Forelimb muscle (tissue), 1 donor: Measurements from ENCODE around the gene ACR. TPM values are rescaled to one million over a fixed set of nuclear protein-coding genes. Genes with fewer than 3 reads are reported as not detected.

Experiments
- DNase-seq: peaks from one replicate; pipeline ENCODE4 v3.0.0-alpha.2; 2013; ENCODE audit warnings: low read depth
- polyA plus RNA-seq: library from polyadenylated mRNA; unstranded; fragments of 120-200 nt; gene quantifications from one replicate; pipeline ENCODE4 v1.2.1, GENCODE V29; 2013; ENCODE audit not compliant: insufficient read length

Gene ACR
- polyA plus RNA-seq: 0.42 TPM

DNA sequence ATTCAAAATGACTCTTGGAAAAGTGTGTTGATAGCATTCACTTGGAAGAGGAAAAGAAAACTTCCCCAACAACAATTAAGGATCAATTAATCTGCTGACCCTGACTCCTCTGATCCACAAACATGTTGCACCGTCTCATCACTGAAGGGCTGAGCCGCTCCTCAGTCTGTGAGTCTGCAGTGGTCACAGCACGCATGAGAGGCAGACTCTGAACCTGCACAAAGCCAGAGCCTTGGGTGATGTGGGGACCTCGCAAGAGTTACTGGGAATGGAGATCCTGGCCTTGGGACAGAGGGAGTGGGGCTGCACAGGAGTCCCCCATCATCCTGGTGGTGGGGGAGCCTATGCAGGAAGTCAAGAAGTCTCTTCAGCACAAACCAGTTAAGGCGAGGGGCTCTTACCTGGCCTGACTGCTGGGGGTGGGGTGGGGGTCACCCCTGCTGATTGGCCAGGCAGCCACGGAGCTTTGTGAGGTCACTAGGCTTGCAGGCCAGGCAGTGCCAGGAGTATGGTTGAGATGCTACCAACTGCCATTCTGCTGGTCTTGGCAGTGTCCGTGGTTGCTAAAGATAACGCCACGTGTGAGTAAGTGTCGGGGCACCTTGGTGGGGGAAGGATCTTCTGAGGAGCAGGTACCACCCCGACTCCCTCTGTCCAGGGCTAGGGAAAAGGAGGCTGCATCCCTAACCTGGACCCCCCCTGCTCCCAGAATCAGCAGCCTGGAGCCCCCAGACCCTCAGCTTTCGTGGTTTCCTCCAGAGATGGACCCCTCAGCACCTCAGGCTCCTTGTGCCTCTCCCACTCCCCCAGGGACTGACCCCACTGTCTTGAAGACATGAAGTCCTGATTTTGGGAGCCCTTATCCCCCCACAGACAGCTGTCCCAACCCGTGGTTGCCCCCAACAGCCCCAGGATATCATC lies at the start of gene ACR:
ACR (plus strand) TSS at position 477 of the 921 bp plus-strand sequence; CDS start at position 509, 32 bp downstream.
- no peak for DNase-seq

DNA sequence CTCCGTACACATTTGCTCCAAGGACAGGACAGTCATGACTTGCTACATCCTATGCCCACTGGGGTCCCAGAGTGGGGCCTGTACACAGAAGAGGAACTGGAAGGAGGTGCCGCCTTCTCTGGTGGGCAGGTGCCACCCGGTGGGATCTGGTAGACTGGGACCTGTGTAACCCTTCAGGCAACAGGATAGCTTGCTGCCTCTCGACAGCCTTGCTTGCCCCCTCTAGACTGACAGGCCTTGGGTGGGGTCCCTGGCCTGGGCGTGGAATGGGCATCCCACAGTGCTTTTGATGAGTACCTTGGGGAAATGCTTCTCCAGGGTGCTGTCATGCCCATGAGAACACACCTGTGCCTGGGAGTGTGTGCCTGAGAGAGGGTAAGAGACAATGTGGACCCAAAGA lies 49.6 kb upstream of the ACR start:
- no peak for DNase-seq

DNA sequence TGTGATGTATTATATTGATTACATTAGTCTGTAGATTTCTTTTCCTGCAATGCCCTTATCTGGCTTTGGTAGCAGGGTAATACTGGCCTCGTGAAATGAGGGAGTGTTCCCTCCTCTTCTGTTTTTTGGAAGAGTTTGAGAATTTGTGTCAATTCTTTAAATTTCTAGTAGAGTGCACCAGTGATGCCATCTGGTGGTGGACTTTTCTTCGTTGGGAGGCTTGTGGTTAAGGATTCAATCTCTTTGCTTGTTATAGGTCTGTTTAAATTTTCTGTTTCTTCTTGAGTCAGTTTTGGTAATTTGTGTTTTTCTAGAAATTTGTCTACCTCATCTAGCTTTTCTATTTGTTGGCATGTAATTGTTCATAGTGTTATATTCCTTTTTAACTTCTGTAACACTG lies 46.5 kb upstream of the ACR start:
- no peak for DNase-seq

DNA sequence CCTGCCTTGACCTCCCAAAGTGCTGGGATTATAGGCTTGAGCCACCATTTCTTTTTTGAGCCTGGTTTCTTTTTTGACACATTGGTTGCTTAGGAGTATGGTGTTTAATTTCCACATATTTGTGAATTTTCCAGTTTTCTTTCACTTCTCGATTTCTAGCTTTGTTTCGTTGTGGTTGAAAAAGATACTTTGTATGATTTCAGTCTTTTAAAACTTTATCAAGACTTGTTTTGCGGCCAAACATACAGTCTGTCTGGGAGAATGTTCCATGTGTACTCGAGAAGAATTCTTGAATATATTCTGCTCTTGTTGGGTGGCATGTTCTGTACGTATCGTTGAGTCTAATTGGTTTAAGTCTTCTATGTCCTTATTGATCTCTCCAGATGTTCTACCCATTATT lies 44.5 kb upstream of the ACR start:
- no peak for DNase-seq

DNA sequence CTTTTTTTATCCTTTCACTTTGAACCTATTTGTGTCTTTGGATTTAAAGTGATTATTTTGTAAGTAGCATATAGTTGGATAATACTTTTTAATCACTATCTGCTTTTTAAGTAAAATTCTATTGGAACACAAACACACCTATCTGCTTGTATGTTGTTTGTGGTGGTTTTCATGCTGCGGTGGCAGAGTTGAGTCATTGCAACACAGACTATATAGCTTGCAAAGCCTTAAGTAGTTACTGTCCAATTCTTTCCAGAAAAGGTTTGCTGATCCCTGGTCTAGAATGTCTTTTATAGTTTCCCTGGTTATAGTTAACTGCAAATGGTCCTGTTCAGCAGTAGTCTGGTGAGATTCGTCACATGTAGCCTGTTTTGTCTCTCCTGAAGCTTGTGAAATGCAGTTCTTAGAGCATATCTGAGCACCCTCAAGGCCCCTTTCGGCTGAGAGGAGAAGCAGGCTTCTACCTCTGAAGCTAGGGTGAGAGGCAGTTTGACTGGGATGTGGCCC lies 43.9 kb upstream of the ACR start:
- no peak for DNase-seq

DNA sequence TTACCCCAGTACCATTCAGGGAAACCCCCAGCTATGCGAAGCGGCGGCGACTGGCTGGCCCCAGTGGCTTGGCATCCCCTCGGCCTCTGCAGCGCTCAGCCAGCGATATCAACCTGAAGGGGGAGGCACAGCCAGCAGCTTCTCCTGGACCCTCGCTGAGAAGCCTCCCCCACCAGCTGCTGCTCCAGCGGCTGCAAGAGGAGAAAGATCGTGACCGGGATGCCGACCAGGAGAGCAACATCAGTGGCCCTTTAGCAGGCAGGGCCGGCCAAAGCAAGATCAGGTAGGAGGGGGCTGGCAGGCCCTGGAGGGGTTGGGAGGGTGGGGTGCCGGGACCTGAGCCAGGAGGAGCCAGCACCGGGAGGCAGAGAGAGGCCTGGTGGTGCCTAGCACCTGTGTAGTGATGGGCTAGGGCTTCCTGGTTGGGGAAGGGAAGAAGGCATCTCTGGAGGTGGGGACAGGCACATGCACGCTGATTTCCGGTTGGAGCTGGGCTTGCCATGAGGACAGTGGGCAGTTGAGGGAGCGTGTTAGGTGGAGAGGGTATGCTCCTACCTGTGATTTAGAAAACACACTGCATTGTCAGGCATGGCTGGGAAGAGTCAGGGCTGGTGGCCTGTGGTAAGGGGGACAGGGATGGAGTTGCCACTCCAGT lies 43.1 kb upstream of the ACR start:
- no peak for DNase-seq

DNA sequence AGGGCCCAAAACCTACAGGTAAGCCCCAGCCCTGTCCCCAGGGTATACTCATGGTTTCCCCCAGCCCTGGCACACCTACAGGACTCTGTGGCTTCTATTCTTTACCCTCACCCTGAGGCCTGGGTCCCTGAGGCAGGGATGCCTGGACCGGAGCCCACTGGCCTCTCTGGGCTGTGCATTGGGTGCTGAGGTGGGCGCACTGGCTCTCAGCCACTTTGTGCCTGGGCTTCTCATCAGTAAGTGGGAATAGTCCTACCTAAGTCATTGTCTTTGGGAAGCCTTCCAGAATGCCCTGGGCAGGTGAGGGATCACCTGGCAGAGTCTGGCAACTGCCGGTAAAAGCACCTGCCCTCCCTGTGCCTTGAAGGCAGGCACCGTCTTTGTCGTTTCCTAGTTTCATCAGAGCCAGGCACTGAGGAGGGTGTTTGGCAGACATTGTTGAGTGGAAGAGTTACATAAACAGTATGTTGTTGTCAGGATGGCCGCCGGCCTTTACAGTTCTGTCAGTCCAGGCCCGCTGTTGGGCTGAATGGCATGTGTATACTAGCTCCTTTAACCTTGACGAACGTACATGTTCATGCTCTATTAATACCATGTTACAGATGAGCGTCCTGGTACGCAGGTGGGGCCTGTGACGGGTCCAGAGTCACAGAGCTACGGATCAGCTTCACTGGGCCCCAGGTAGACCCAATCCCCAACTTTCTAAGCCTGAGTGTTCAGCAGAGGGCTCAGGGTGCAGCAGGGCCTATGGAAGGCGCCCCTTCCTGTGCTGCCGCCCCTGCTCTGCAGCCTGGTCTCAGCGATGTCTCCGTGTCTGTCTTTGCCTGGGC lies 42.4 kb upstream of the ACR start:
- no peak for DNase-seq

DNA sequence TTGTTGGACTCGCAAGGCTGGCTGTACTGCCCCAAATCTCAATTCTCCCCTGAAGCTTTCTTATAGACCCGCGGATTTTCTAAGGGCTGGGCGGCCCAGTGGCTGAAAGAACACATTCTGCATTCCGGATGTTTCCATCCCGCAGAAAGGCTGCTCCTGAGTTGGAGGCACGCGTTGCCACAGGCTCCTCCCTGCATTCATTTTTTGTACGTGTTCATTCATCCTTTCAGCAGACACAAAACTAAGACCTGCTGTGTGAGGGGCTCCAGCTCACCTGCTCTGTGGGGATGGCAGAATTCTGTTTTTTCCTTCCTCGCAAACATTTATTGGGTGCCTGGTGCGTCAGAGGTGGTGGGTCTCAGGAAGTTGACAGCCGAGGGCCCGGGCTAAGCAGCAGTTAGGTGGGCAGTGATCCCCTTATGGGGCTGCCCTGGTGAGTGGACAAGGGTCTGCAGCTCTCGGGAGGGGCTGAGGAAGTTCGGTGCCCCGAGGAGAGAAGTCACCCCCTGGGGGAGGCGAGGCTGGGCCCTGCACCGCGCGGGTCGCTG lies 41.7 kb upstream of the ACR start:
- no peak for DNase-seq

DNA sequence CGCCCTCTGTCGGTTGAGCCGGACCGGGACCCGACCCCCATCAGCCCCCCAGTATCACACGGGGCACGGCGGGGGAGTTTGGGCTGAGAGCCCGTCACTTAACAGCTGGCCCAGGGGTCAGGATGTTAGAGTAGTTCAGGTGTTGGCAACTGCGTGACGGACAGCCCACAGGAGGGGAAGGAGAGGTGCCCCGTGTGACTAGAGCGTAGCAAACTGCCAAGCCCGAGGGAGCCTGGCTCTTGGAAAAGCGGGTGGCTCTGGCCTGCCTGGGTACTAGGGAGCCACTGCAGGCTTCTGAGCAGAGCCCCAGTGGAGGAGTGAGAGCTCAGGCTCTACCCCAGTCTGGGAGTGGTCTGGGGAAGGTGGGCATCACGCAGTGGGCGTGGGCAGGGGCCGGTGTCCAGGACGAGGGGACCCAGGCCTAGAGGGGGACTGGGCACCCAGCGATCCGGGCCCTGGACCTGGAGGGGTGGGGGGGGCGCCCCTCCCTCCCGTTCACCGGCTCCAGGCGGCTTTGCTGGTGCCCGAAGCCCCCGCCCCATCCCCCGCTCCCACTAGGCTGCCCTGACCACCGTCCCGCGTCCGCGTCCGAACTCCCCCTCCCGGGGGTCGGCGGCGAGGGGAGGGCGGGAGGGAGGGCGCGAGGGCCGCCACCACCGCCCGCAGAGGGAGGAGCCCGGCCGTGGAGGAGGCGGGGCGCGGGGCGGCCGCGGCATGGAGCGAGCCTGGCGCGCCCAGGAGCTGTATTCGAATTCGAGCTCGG lies 41.0 kb upstream of the ACR start:
- DNase-seq: no peak

DNA sequence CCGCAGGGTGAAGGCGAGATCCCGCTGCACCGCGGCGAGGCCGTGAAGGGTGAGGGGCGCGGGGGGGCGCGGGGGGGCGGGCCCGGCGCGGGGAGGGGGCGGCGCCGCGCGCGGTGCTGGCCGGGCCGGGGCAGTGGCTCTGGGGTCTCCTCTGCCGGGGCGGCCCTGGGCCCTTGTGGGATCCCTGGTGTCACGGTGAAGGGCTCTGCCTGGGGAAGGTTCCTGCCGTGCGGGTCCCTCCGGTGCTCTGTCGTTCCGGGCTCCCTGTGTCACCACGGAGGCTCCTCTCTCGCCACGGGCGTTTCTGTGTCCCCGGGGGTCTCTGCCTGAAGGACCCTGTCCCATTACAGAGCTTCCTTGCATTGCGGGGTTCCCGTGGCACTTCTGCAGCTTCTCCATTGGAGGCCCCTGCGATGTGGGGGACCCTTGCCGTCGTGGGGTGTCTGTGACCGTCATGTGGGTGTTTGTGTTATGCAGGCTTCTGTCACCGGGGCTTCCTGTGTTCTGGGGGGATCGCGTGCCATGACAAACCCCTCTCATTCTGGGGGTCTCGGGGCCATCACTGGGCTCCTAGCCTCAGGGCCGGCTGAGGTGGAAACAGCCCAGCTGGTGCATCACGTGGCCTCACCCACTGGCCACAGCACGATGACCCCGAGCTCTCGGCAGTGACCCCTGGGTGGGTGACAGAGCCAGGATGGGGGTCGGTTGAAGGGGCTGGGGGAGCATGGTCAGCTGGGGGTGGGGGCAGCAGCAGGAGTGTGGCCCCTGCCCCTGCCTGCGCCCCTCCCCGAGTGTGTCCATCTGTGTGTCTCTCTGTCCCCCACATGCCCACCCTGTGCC lies 40.1 kb upstream of the ACR start:
- DNase-seq: no peak

DNA sequence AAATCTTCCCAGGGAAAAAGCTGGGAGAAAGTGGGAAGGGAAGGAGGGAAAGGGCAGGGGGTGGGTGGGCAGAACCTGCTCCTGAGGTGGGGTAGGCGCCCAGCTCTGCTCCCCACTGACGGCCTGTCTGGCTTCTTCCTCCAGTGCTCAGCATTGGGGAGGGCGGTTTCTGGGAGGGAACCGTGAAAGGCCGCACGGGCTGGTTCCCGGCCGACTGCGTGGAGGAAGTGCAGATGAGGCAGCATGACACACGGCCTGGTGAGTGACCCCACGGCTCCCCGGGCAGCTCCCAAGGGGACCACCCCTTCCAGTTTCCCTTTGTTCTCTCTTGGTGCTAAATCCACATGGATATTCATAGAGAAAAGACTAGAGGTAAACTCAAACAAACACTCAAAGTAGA lies 39.5 kb upstream of the ACR start:
- DNase-seq: no peak

DNA sequence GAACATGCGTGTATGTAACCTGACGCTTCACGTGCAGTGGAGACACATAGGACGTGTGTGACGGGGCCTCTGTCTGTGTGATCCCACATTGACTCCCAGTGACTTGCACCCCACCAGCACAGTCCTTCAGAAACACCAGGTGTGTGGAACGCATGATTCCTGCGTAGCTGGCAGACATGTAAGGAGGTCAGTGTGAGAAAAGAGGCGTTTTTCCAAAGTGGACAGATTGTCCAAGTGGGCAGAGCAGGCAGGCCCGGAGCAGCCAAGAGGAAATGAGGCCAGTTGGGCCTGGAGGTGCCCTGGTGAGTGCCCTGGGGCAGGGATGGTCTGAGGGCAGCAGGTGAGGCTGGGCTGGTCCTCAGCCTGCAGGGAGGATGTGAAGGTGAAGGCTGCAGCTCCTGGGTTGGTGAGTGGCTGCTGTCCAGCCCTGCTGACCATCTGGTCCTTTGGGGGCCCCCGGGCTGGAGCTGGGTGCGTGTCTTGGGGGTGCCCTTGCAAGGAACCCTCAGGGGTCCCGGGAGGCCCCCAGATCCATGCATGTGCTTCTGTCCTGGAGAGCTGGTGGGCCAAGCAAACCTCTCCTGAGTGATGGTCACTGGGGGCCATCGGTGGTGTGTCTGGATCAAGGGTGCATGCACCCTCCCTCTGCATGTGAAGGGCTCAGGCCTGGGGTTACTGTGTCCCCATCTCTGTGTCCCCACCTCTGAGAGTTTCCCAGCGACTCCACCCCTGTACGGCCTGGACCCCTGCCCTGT lies 38.8 kb upstream of the ACR start:
- DNase-seq: no peak

DNA sequence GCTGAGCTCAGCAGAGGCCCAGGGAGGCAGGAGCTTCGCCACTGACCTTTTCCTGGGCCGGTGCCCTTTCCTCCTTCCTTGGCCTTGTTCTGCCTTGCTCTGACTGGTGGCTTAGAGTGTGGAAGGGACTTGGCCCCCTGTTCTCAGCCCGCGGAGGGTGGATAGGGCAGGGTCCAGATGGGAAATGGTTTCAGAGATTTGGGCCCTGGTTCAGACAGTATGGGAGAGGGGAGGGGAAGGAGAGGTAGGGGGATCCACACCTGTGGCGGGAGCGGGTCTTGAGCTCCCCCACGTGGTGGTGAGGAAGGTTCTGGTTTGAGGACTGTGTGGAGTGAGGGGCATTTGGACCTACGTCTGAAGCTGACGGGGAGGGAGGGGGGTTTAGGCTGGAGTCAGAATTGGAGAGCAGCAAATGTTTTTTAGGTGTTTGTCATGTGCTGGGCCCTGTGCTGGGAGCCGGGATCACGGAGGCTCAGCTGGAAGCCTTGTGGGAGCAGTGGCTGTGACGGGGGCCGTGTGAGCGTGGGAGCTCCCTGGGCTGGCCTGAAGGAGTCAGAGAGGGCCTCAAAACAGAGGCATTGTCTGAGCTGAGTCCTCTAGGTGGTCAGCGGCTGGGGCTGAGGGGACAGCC lies 38.1 kb upstream of the ACR start:
- no peak for DNase-seq

DNA sequence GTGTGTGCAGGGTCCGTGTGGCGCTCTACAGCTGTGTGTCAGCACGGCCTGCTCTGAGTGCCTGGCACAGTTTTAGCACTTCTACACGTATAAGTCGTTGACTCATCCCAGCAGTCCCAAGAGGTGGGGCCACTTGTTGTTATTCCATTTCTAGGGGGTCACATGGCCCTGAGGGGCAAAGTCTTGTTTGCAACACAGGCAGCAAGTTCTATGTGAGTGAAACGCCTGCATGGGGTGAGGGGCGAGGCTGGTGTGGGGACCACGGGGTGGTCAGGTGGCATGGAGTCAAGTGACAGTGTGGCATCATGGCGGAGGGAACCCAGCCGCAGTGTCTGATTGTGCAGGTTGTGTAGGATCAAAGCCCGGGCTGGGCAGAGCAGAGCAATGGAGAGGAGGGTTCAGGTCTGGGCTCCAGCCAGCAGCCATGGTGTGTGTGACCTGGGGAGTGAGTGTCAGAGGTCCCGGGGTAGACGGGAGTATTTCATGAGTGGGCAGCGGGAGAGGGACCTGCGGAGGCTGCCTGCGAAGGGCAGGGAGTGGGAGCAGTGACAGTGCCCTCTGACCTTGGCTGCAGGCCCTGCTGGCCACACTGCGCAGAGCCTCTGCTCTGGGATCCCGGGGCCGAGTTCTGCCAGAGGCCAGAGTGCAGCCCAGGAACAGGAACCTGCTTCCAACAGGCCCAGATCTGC lies 37.5 kb upstream of the ACR start:
- no peak for DNase-seq

DNA sequence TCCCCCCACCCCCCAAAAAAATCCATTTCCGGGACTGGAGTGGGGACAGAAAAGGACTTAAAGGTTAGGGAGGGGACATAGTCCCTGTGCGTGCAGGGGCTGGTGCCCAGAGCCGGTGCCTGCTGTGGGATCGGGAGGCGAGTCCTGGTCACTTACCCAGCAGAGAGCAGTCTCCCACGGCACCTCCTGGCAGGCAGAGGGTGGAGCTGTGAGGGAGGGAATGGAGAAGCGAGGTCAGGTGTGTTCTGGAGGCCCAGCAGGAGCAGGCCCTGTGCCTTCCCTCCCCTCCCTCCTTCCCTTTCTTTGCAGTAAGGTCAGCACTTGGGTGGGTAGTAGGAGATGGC lies 37.0 kb upstream of the ACR start:
- no peak for DNase-seq

DNA sequence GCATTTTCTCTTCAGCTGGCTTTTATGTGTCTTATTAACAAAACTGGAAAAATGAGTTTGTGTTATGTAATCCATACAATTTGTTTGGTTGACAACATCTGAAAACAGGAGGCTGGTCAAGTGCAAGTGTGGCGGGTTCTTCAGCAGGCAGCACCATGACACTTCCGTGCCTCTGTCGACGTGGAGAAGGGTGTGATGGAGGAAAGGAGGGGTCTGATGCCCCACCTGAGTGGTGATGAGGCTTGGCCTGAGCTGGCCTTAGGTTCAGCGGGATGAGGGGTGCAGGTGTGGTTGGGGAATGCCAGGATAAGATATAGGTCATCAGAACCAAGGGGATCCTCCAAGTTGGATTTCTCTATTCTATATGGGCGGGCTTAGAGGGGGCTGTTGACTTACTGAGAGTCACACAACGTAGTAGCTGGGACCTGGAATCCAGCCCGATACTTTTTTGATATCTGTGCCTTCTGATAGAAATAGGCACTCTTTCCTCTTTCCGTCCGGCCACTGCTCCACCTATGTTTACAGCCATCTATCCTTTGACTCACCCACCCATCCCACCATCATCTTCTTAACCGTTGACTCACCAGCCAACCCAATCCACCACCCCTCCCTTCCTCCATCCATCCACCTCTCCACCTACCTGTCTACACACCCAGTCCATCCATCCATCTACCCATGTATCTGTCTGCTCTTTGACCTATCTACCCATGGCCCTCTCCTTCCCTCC lies 36.4 kb upstream of the ACR start:
- no peak for DNase-seq

DNA sequence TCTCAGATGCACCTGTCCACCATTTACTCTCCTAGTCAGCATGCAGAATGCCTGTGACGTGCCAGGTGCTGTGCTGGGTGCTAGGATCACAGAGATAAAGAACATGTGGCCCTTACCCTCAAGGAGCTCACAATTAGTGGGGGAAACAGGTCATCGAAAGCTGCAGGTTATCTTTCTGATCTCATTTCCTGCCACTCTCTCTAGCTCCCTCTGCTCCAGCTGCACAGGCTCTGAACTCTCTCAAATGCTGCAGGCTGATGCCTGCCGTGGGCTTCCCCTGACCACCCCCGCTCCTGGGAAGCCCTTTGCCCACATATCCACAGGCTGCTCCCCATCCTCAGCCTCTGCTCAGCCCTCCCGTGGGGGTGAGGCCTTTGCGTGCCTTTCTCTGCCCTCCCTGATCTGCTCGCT lies 35.7 kb upstream of the ACR start:
- no peak for DNase-seq
